Kidney tubule cell (primary cell): ENCODE results near the gene LY9.

ENCODE experiments used
- DNase-seq: peaks from one replicate; pipeline ENCODE4 v3.0.0-alpha.2; 2018; ENCODE audit warnings: low spot score

LY9 gene

GRCh38 chr1:160795951-160796383, at the start of gene LY9:
Gene LY9, plus strand, starts transcription at chr1:160796174. Its CDS starts 14 bp downstream, at chr1:160796188.
- no peak for DNase-seq

- no peak for DNase-seq
These were observed 49.0 kb upstream of the LY9 start for GRCh38 chr1:160746836-160747500.

- DNase-seq, result no peak
These were observed 48.3 kb upstream of the LY9 start for GRCh38 chr1:160747717-160748116.

GRCh38 chr1:160748181-160748877, 47.6 kb upstream of the LY9 start:
- peak; percentile 36 for DNase-seq

GRCh38 chr1:160748878-160749269, 47.1 kb upstream of the LY9 start:
- DNase-seq, result peak; percentile 30

- DNase-seq, result no peak
These were observed 45.4 kb upstream of the LY9 start for GRCh38 chr1:160750608-160751007.

- no peak for DNase-seq
These were observed 43.6 kb upstream of the LY9 start for GRCh38 chr1:160752406-160752805.

- no peak for DNase-seq
These were observed 43.0 kb upstream of the LY9 start for GRCh38 chr1:160752924-160753323.

- DNase-seq, result no peak
These were observed 42.4 kb upstream of the LY9 start for GRCh38 chr1:160753594-160753993.

- no peak for DNase-seq
These were observed 40.5 kb upstream of the LY9 start for GRCh38 chr1:160755461-160755860.

GRCh38 chr1:160755911-160756848, 39.8 kb upstream of the LY9 start:
- no peak for DNase-seq

GRCh38 chr1:160756849-160757201, 39.1 kb upstream of the LY9 start:
- no peak for DNase-seq

GRCh38 chr1:160758521-160758920, 37.5 kb upstream of the LY9 start:
- DNase-seq, result no peak

- DNase-seq, result no peak
These were observed 36.2 kb upstream of the LY9 start for GRCh38 chr1:160759740-160760139.

GRCh38 chr1:160761046-160761445, 34.9 kb upstream of the LY9 start:
- DNase-seq, result no peak

- DNase-seq, result no peak
These were observed 34.1 kb upstream of the LY9 start for GRCh38 chr1:160761886-160762285.

GRCh38 chr1:160763993-160764392, 32.0 kb upstream of the LY9 start:
- DNase-seq, result no peak

GRCh38 chr1:160767395-160768294, 28.3 kb upstream of the LY9 start:
- no peak for DNase-seq

- DNase-seq, result peak; percentile 28
These were observed 27.7 kb upstream of the LY9 start for GRCh38 chr1:160768295-160768657.

- DNase-seq, result no peak
These were observed 23.6 kb upstream of the LY9 start for GRCh38 chr1:160772331-160772730.

- DNase-seq, result no peak
These were observed 22.9 kb upstream of the LY9 start for GRCh38 chr1:160773093-160773492.
